ENCODE data around the gene TMEM150C.

DNA sequence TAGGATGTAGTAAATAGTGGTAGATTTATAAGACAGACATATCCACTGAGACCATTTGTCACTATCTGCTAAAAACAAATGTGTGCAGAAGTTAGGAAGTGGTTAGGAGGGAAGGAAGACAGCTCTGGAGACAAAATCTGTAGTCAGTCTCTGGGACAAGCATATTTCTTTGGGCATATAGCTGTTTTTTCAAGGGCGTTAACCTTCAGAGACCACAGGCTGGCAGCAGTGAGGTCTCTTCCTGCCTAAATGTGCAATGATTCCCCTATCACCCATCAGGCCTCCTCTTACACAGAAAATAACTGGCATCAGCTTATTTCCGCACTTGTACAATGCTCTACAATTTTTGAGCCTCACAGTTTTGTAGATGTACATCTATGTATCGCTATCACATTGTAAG is 6.5 kb downstream of the TMEM150C start:
- TF ChIP-seq, protein P1, sequence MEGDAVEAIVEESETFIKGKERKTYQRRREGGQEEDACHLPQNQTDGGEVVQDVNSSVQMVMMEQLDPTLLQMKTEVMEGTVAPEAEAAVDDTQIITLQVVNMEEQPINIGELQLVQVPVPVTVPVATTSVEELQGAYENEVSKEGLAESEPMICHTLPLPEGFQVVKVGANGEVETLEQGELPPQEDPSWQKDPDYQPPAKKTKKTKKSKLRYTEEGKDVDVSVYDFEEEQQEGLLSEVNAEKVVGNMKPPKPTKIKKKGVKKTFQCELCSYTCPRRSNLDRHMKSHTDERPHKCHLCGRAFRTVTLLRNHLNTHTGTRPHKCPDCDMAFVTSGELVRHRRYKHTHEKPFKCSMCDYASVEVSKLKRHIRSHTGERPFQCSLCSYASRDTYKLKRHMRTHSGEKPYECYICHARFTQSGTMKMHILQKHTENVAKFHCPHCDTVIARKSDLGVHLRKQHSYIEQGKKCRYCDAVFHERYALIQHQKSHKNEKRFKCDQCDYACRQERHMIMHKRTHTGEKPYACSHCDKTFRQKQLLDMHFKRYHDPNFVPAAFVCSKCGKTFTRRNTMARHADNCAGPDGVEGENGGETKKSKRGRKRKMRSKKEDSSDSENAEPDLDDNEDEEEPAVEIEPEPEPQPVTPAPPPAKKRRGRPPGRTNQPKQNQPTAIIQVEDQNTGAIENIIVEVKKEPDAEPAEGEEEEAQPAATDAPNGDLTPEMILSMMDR (IDR thresholded peaks at IDR 0.05; ENCODE audit: insufficient read depth, low read length, poor library complexity, severe bottlenecking): no peak
- TF ChIP-seq EZH2phosphoT487 (conservative IDR thresholded peaks at IDR 0.05; ENCODE audit: low read length): no peak

Measured in SU-DHL-6 (cell line).